SH-SY5Y (cell line): ENCODE results near the gene CSMD2.

Experiments used
- GATA2 ChIP-seq: IDR thresholded peaks from 2 replicates; pipeline ENCODE4 v1.6.1; 2011; ENCODE audit warnings: mild to moderate bottlenecking, low read depth, low read length
- GATA3 ChIP-seq: IDR thresholded peaks from 2 replicates; pipeline ENCODE4 v1.6.1; 2011; ENCODE audit warnings: low read depth, mild to moderate bottlenecking, low read length, moderate library complexity

DNA sequence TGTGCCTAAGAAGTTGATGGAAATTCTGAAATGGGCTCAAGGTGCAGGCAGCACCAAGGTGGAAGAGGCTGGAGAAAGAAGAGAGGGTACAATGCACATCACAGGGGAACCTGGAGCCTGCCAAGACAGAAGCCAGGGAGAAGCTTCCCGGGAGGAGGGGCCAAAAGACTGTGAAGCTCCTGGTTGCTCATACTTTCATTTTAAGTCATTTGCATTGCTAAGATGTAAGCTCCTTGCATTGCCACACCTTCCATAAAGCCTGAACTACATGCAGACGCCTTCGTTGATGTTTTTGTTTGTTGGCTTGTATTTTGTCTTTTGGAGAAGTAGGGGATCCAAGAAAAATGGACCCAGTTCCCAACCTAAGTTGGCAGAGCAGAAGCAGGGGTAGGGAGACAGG is 232.2 kb downstream of the CSMD2 start:
- no peak for TF ChIP-seq GATA2
- TF ChIP-seq GATA3, result no peak
